GM19397 (cell line): ENCODE data around the gene DOK6.
A peak's percentile ranks its signal among the peaks of the same experiment; 100 is the strongest.

Experiments
- ATAC-seq: cut with Tn5 transposase; IDR thresholded peaks from one replicate; pipeline ENCODE4 v1.9.1; 2021; ENCODE audit warnings: mild to moderate bottlenecking, moderate library complexity; ENCODE audit not compliant: unreplicated experiment

The DOK6 gene

DNA sequence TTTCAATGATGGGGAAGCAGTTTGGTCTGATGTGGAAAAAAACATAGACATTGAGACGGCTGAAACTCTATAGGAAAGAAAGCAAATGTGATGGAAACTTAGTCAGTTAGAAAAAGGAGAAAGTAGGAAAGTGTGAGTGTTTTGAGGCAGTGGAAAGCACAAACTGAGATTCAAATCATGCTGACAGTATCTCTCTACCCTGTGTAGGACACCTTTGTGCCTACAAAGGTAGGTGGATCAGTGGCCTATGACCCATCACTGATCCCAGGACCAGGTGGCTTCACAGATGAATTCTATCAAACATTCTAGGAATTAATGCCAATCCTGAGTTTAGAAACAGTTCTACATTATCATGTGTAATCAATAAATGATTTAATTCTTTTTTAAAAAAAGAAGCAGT is 489.9 kb downstream of the DOK6 start:
- no peak for ATAC-seq

- ATAC-seq = no peak
Measured at GRCh38 chr18:69894467-69894866, 493.8 kb downstream of the DOK6 start.

GRCh38 chr18:69895066-69896047 is 494.7 kb downstream of the DOK6 start:
- ATAC-seq = no peak

- peak; percentile 42 for ATAC-seq
Measured at GRCh38 chr18:69897397-69898108, 496.9 kb downstream of the DOK6 start.

- ATAC-seq = no peak
Measured at GRCh38 chr18:69898241-69898861, 497.7 kb downstream of the DOK6 start.
